ENCODE measurements around the gene CCDC6. TPM values are rescaled to one million over a fixed set of nuclear protein-coding genes. Genes with fewer than 3 reads are reported as not detected.
A peak's percentile ranks its signal among the peaks of the same experiment; 100 is the strongest.
"Not testable (repeated sequence)": the region's sequence is repeated elsewhere in the genome, so short reads cannot be mapped to it uniquely, and the experiment has no call there.

CCDC6 gene
- total RNA-seq (10 to 100 TPM; 59.2 to 97.5 (median 62.2) TPM), polyA plus RNA-seq (10 to 100 TPM; 12.6 to 23.5 (median 19.4) TPM)

- Histone ChIP-seq H3K27me3 (no peaks in the 10 kb centered on the region), H3K9me3 (no peaks in the 10 kb centered on the region), H3K27ac (peak within 1 kb of the TSS; percentile 93), H3K4me1 (peaks cover 0 to 59% (median 42%) of the 10 kb centered on the region in 4 donors), H3K4me3 (peak within 1 kb of the TSS; percentile 67 to 96 (median 88)), H3K36me3 (no peaks in the 10 kb centered on the region)
- 0 to 1% methylated on average over 64 of the region's 64 CpGs for WGBS, 2 donors
- DNase-seq: peak; percentile 97
- TF ChIP-seq EP300 (IDR thresholded peaks at IDR 0.05): no peak
- peak; percentile 77 to 82 for TF ChIP-seq POLR2A (IDR thresholded peaks at IDR 0.05)
- peak; percentile 66 to 92 (median 72) for TF ChIP-seq CTCF (IDR thresholded peaks at IDR 0.05)
- peak; percentile 91 to 99 (median 98) for TF ChIP-seq POLR2AphosphoS5 (IDR thresholded peaks at IDR 0.05)
- intact Hi-C loops (cut with DNase I): loop anchor here (1.0 to 10.0 kb wide), 7 partner anchors 34 to 669 kb away; no protein-coding TSS in a partner anchor
Observed at GRCh38 chr10:59906417-59907202, at the start of gene CCDC6. CCDC6 (minus strand) TSS chr10:59906556; CDS start chr10:59906424, 132 bp downstream.

- no peaks in the 10 kb centered on the region for H3K36me3 ChIP-seq
- WGBS, 2 donors: 94% methylated on average over 3 of the region's 3 CpGs
Observed at GRCh38 chr10:59954296-59954695, 47.9 kb upstream of the CCDC6 start.

GRCh38 chr10:59953711-59954110 is 47.4 kb upstream of the CCDC6 start:
- H3K27ac ChIP-seq; H3K4me1 ChIP-seq; H3K9me3 ChIP-seq; H3K27me3 ChIP-seq; H3K4me3 ChIP-seq; H3K36me3 ChIP-seq; DNase-seq; intact Hi-C loops (cut with DNase I): not testable (repeated sequence)
- 93 to 95% methylated on average over 2 of the region's 2 CpGs for WGBS, 2 donors

More at GRCh38 chr10:59954296-59954695, 47.9 kb upstream of the CCDC6 start:
- DNase-seq: no peak
- H3K9me3 ChIP-seq: no peaks in the 10 kb centered on the region
- H3K27me3 ChIP-seq: no peaks in the 10 kb centered on the region
- H3K4me1 ChIP-seq: no peaks in the 10 kb centered on the region
- no peak overlapping the region for H3K27ac ChIP-seq
- TF ChIP-seq EP300 (IDR thresholded peaks at IDR 0.05) (no peak), POLR2A (IDR thresholded peaks at IDR 0.05) (no peak)
- intact Hi-C loops (cut with DNase I): no loop called here
- no peak overlapping the region for H3K4me3 ChIP-seq

GRCh38 chr10:59950105-59950504 is 43.7 kb upstream of the CCDC6 start:
- 83 to 94% methylated on average over 2 of the region's 2 CpGs for WGBS, 2 donors
- Histone ChIP-seq H3K27ac (no peak overlapping the region), H3K27me3 (no peaks in the 10 kb centered on the region), H3K36me3 (no peaks in the 10 kb centered on the region), H3K9me3 (no peaks in the 10 kb centered on the region), H3K4me3 (no peak overlapping the region), H3K4me1 (no peaks in the 10 kb centered on the region)
- no peak for TF ChIP-seq POLR2AphosphoS5 (IDR thresholded peaks at IDR 0.05)
- intact Hi-C loops (cut with DNase I): no loop called here
- no peak for DNase-seq

GRCh38 chr10:59949608-59950007 is 43.3 kb upstream of the CCDC6 start:
- Histone ChIP-seq H3K36me3 (no peaks in the 10 kb centered on the region), H3K4me3 (no peak overlapping the region), H3K27me3 (no peaks in the 10 kb centered on the region), H3K4me1 (no peaks in the 10 kb centered on the region), H3K27ac (no peak overlapping the region), H3K9me3 (no peaks in the 10 kb centered on the region)
- intact Hi-C loops (cut with DNase I): no loop called here
- 70 to 79% methylated on average over 1 of the region's 1 CpG for WGBS, 2 donors
- DNase-seq: no peak
- TF ChIP-seq EP300 (IDR thresholded peaks at IDR 0.05) (no peak), POLR2AphosphoS5 (IDR thresholded peaks at IDR 0.05) (no peak), CTCF (IDR thresholded peaks at IDR 0.05) (no peak), POLR2A (IDR thresholded peaks at IDR 0.05) (no peak)

GRCh38 chr10:59945991-59946390 is 39.6 kb upstream of the CCDC6 start:
- Histone ChIP-seq H3K9me3 (no peaks in the 10 kb centered on the region), H3K4me1 (no peaks in the 10 kb centered on the region), H3K27me3 (no peaks in the 10 kb centered on the region), H3K36me3 (no peaks in the 10 kb centered on the region), H3K4me3 (no peak overlapping the region), H3K27ac (no peak overlapping the region)
- no peak for DNase-seq
- TF ChIP-seq EP300 (IDR thresholded peaks at IDR 0.05): no peak
- TF ChIP-seq CTCF (IDR thresholded peaks at IDR 0.05): no peak
- no peak for TF ChIP-seq POLR2AphosphoS5 (IDR thresholded peaks at IDR 0.05)
- TF ChIP-seq POLR2A (IDR thresholded peaks at IDR 0.05): no peak
- intact Hi-C loops (cut with DNase I): no loop called here
- WGBS, 2 donors: 58 to 68% methylated on average over 2 of the region's 2 CpGs

All from sigmoid colon (tissue), 7 donors.